Tibial nerve (tissue), 4 donors: ENCODE measurements around the gene TTC27. TPM values are rescaled to one million over a fixed set of nuclear protein-coding genes. Genes with fewer than 3 reads are reported as not detected.

Source experiments
- DNase-seq, 2 donors: peaks; one replicate each; pipeline ENCODE4 v3.0.0-alpha.2; 2019; ENCODE audit warnings: low spot score in 2 of 2
- H3K27ac ChIP-seq, 4 donors: fragments of 200-600 bp; sonication (generic) in 3 of 4; one replicate each; pipeline ENCODE4 v1.5.1; 2017 to 2019; ENCODE audit warnings: mild to moderate bottlenecking in 1 of 4
- H3K27me3 ChIP-seq, 2 donors: fragments of 200-600 bp; sonication (generic) in 1 of 2; one replicate each; pipeline versions ENCODE4 v1.5.1 to v1.6.0; 2017 to 2019
- H3K36me3 ChIP-seq, 3 donors: fragments of 200-600 bp; sonication (generic); one replicate each; pipeline ENCODE4 v1.5.1; 2018 to 2019
- H3K4me1 ChIP-seq, 4 donors: fragments of 200-600 bp; sonication (generic) in 3 of 4; one replicate each; pipeline ENCODE4 v1.5.1; 2017 to 2019
- H3K4me3 ChIP-seq, 4 donors: fragments of 200-600 bp; sonication (generic) in 3 of 4; one replicate each; pipeline ENCODE4 v1.5.1; 2017 to 2019; ENCODE audit warnings: mild to moderate bottlenecking in 1 of 4, moderate library complexity in 1 of 4
- H3K9me3 ChIP-seq, 4 donors: fragments of 200-600 bp; sonication (generic) in 3 of 4; one replicate each; pipeline ENCODE4 v1.5.1; 2017 to 2019
- CTCF ChIP-seq, 5 experiments: fragments of 200-600 bp in 3 of 5; fragments of 450-650 bp in 2 of 5; sonication (generic) in 3 of 5; IDR thresholded peaks; one replicate each; pipeline ENCODE4 v1.5.1; 2016 to 2019; ENCODE audit warnings: antibody characterized with exemption in 5 of 5, mild to moderate bottlenecking in 3 of 5, moderate library complexity in 2 of 5
- EP300 ChIP-seq, 2 donors: sonication (generic); formaldehyde crosslinking; IDR thresholded peaks; one replicate each; pipeline ENCODE4 v1.6.1; 2017; ENCODE audit warnings: antibody characterized with exemption in 2 of 2, mild to moderate bottlenecking in 1 of 2
- POLR2A ChIP-seq, 2 donors: fragments of 450-650 bp; IDR thresholded peaks; one replicate each; pipeline ENCODE4 v1.6.1; 2017; ENCODE audit warnings: antibody characterized with exemption in 2 of 2, mild to moderate bottlenecking in 2 of 2, moderate library complexity in 2 of 2
- WGBS, 2 donors: methylation state at CpG; one replicate each; pipeline ENCODE4 v1.1.5; 2018; 5-methylcytosine and 5-hydroxymethylcytosine counted together
- total RNA-seq, 4 donors: library from RNA; depleted of rRNA; stranded (reverse); fragments of >200 nt; gene quantifications; one replicate each; pipeline ENCODE4 v1.1.0, GENCODE V29; 2016

Gene TTC27
- total RNA-seq, 4 donors from 2014 or later: 22.5 to 25.8 (median 24.3) TPM

GRCh38 chr2:32666704-32667103 lies 38.9 kb downstream of the TTC27 start:
- Histone ChIP-seq H3K4me1 (no peaks in the 10 kb centered on the region), H3K36me3 (peaks cover 0 to 48% (median 9%) of the 10 kb centered on the region in 3 donors)
- 95 to 96% methylated on average over 1 of the region's 1 CpG for WGBS, 2 donors

GRCh38 chr2:32668254-32668653 lies 40.4 kb downstream of the TTC27 start:
- no peak for DNase-seq
- Histone ChIP-seq H3K27me3 (no peaks in the 10 kb centered on the region), H3K36me3 (peaks cover 0 to 55% (median 9%) of the 10 kb centered on the region in 3 donors), H3K4me3 (no peak overlapping the region), H3K4me1 (no peaks in the 10 kb centered on the region), H3K9me3 (no peaks in the 10 kb centered on the region), H3K27ac (no peak overlapping the region)
- 82 to 92% methylated on average over 1 of the region's 1 CpG for WGBS, 2 donors
- no peak for TF ChIP-seq POLR2A (IDR thresholded peaks at IDR 0.05)
- TF ChIP-seq CTCF (IDR thresholded peaks at IDR 0.05): no peak
- TF ChIP-seq EP300 (IDR thresholded peaks at IDR 0.05): no peak

More at GRCh38 chr2:32666704-32667103, 38.9 kb downstream of the TTC27 start:
- no peak for DNase-seq
- H3K27ac ChIP-seq: no peak overlapping the region
- H3K27me3 ChIP-seq: no peaks in the 10 kb centered on the region
- TF ChIP-seq CTCF (IDR thresholded peaks at IDR 0.05): no peak
- TF ChIP-seq EP300 (IDR thresholded peaks at IDR 0.05): no peak
- TF ChIP-seq POLR2A (IDR thresholded peaks at IDR 0.05): no peak
- no peaks in the 10 kb centered on the region for H3K9me3 ChIP-seq
- H3K4me3 ChIP-seq: no peak overlapping the region

GRCh38 chr2:32671885-32672533 lies 44.2 kb downstream of the TTC27 start:
- Histone ChIP-seq H3K4me3 (no peak overlapping the region), H3K36me3 (peaks cover 0 to 53% (median 9%) of the 10 kb centered on the region in 3 donors), H3K9me3 (no peaks in the 10 kb centered on the region), H3K27ac (no peak overlapping the region), H3K27me3 (no peaks in the 10 kb centered on the region), H3K4me1 (no peaks in the 10 kb centered on the region)
- DNase-seq: no peak
- WGBS, 2 donors: 56 to 58% methylated on average over 2 of the region's 2 CpGs
- no peak for TF ChIP-seq CTCF (IDR thresholded peaks at IDR 0.05)
- TF ChIP-seq POLR2A (IDR thresholded peaks at IDR 0.05): no peak
- no peak for TF ChIP-seq EP300 (IDR thresholded peaks at IDR 0.05)

- no peaks in the 10 kb centered on the region for H3K9me3 ChIP-seq
- peaks cover 0 to 49% (median 0%) of the 10 kb centered on the region in 3 donors for H3K36me3 ChIP-seq
- no peaks in the 10 kb centered on the region for H3K27me3 ChIP-seq
- H3K27ac ChIP-seq: no peak overlapping the region
- no peak for DNase-seq
- no peaks in the 10 kb centered on the region for H3K4me1 ChIP-seq
- no peak for TF ChIP-seq EP300 (IDR thresholded peaks at IDR 0.05)
- no peak for TF ChIP-seq CTCF (IDR thresholded peaks at IDR 0.05)
- TF ChIP-seq POLR2A (IDR thresholded peaks at IDR 0.05): no peak
- no peak overlapping the region for H3K4me3 ChIP-seq
Observed at GRCh38 chr2:32678825-32679224, 51.0 kb downstream of the TTC27 start.

GRCh38 chr2:32680942-32681341 lies 53.1 kb downstream of the TTC27 start:
- Histone ChIP-seq H3K27me3 (no peaks in the 10 kb centered on the region), H3K4me1 (no peaks in the 10 kb centered on the region), H3K9me3 (no peaks in the 10 kb centered on the region), H3K27ac (no peak overlapping the region), H3K36me3 (peaks cover 0 to 43% (median 0%) of the 10 kb centered on the region in 3 donors), H3K4me3 (no peak overlapping the region)
- DNase-seq: no peak
- WGBS, 2 donors: 79 to 84% methylated on average over 4 of the region's 4 CpGs
- TF ChIP-seq EP300 (IDR thresholded peaks at IDR 0.05) (no peak), CTCF (IDR thresholded peaks at IDR 0.05) (no peak), POLR2A (IDR thresholded peaks at IDR 0.05) (no peak)
